ENCODE measurements around the gene MAST4. TPM values are rescaled to one million over a fixed set of nuclear protein-coding genes. Genes with fewer than 3 reads are reported as not detected.

The MAST4 gene
- polyA plus RNA-seq, 2 donors = 18.3 to 22.2 TPM

GRCh38 chr5:66828548-66829357 lies 232.6 kb downstream of the MAST4 start:
- 1% methylated on average over 21 of the region's 21 CpGs for WGBS, 2 donors
- Histone ChIP-seq H3K9me3 (ENCODE audit: control insufficient read depth in 2 of 2, insufficient read depth in 1 of 2, low read depth in 1 of 2, low read length in 1 of 2) (no peaks in the 10 kb centered on the region), H3K36me3 (ENCODE audit: control insufficient read depth in 2 of 2, insufficient read depth in 2 of 2, low read length in 1 of 2) (no peaks in the 10 kb centered on the region), H3K27ac (ENCODE audit: low read depth in 2 of 2, low read length in 1 of 2) (peak overlapping the region; percentile 76 to 81), H3K4me1 (ENCODE audit: control insufficient read depth in 2 of 2, insufficient read depth in 2 of 2, low read length in 1 of 2) (peaks cover 0 to 2% of the 10 kb centered on the region in 2 donors), H3K4me3 (ENCODE audit: low read depth in 1 of 2, low read length in 2 of 2) (peak overlapping the region; percentile 48 to 57), H3K27me3 (ENCODE audit: control insufficient read depth in 1 of 2, insufficient read depth in 2 of 2, low read length in 2 of 2) (no peaks in the 10 kb centered on the region)

DNA sequence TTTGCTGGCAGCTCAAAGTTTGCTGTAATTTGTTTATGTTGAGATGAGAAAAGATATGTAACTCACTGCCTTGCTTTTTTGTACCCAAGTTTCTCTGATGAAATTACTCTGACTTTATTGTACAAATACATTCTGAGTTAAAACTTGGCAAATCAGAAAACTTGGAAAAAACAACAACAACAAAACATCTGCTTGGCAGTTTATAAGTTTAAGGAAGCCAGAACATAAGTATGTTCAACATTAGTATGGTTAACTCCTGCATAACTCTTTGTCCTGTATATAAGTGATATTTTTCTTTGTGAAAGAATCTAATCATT lies 233.1 kb downstream of the MAST4 start:
- H3K36me3 ChIP-seq (ENCODE audit: control insufficient read depth in 2 of 2, insufficient read depth in 2 of 2, low read length in 1 of 2) = no peaks in the 10 kb centered on the region
- no peaks in the 10 kb centered on the region for H3K9me3 ChIP-seq (ENCODE audit: control insufficient read depth in 2 of 2, insufficient read depth in 1 of 2, low read depth in 1 of 2, low read length in 1 of 2)
- no peaks in the 10 kb centered on the region for H3K27me3 ChIP-seq (ENCODE audit: control insufficient read depth in 1 of 2, insufficient read depth in 2 of 2, low read length in 2 of 2)
- peak overlapping the region; percentile 76 to 81 for H3K27ac ChIP-seq (ENCODE audit: low read depth in 2 of 2, low read length in 1 of 2)
- no peaks in the 10 kb centered on the region for H3K4me1 ChIP-seq (ENCODE audit: control insufficient read depth in 2 of 2, insufficient read depth in 2 of 2, low read length in 1 of 2)
- H3K4me3 ChIP-seq (ENCODE audit: low read depth in 1 of 2, low read length in 2 of 2) = peak overlapping the region; percentile 48 to 57

DNA sequence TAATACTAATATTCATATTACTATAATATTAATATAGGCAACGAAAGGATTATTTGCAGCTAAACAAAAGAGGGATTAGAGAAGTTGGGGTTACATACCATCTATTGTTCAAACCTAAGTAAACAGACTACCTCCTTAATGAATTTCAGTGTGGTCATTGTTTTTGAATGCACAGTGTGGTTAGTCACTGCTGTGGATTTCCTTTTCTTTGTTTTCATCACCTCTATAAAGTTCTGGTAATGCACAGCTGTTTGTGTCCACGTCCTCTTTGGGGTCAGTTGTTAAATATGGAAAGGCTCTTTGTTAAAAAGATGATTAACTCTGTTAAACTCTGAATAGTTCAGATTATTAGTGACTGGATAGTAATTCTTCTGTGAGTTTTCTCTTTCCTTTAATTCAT lies 233.6 kb downstream of the MAST4 start:
- 17 to 31% methylated on average over 2 of the region's 2 CpGs for WGBS, 2 donors
- H3K9me3 ChIP-seq (ENCODE audit: control insufficient read depth in 2 of 2, insufficient read depth in 1 of 2, low read depth in 1 of 2, low read length in 1 of 2) = no peaks in the 10 kb centered on the region
- H3K27ac ChIP-seq (ENCODE audit: low read depth in 2 of 2, low read length in 1 of 2) = no peak overlapping the region
- no peaks in the 10 kb centered on the region for H3K27me3 ChIP-seq (ENCODE audit: control insufficient read depth in 1 of 2, insufficient read depth in 2 of 2, low read length in 2 of 2)
- H3K36me3 ChIP-seq (ENCODE audit: control insufficient read depth in 2 of 2, insufficient read depth in 2 of 2, low read length in 1 of 2) = no peaks in the 10 kb centered on the region
- H3K4me3 ChIP-seq (ENCODE audit: low read depth in 1 of 2, low read length in 2 of 2) = no peak overlapping the region
- no peaks in the 10 kb centered on the region for H3K4me1 ChIP-seq (ENCODE audit: control insufficient read depth in 2 of 2, insufficient read depth in 2 of 2, low read length in 1 of 2)

DNA sequence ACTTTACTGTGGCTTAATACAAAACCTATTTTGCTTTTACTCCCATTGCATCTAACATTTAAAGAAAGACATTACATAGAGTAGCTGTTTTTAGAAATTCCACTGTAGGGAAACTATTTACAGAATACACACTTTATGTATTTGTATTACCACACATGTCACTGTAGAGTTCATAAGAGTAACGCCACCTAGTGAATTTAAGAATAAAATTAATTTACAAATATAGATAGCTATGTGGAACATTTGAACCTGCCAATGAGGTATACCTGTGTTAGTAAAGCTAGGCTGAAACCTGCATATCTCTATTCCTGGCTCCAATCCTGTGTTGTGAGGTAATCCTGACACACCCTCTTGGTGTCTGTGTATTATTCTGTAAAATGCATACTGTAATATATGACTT lies 234.4 kb downstream of the MAST4 start:
- no peaks in the 10 kb centered on the region for H3K9me3 ChIP-seq (ENCODE audit: control insufficient read depth in 2 of 2, insufficient read depth in 1 of 2, low read depth in 1 of 2, low read length in 1 of 2)
- H3K36me3 ChIP-seq (ENCODE audit: control insufficient read depth in 2 of 2, insufficient read depth in 2 of 2, low read length in 1 of 2) = no peaks in the 10 kb centered on the region
- no peaks in the 10 kb centered on the region for H3K27me3 ChIP-seq (ENCODE audit: control insufficient read depth in 1 of 2, insufficient read depth in 2 of 2, low read length in 2 of 2)
- H3K4me3 ChIP-seq (ENCODE audit: low read depth in 1 of 2, low read length in 2 of 2) = no peak overlapping the region
- 26 to 34% methylated on average over 1 of the region's 1 CpG for WGBS, 2 donors
- H3K4me1 ChIP-seq (ENCODE audit: control insufficient read depth in 2 of 2, insufficient read depth in 2 of 2, low read length in 1 of 2) = no peaks in the 10 kb centered on the region
- no peak overlapping the region for H3K27ac ChIP-seq (ENCODE audit: low read depth in 2 of 2, low read length in 1 of 2)

GRCh38 chr5:66839636-66840185 lies 243.5 kb downstream of the MAST4 start:
- Histone ChIP-seq H3K4me3 (ENCODE audit: low read depth in 1 of 2, low read length in 2 of 2) (no peak overlapping the region), H3K4me1 (ENCODE audit: control insufficient read depth in 2 of 2, insufficient read depth in 2 of 2, low read length in 1 of 2) (peaks cover 0 to 3% of the 10 kb centered on the region in 2 donors), H3K27ac (ENCODE audit: low read depth in 2 of 2, low read length in 1 of 2) (no peak overlapping the region), H3K27me3 (ENCODE audit: control insufficient read depth in 1 of 2, insufficient read depth in 2 of 2, low read length in 2 of 2) (no peaks in the 10 kb centered on the region), H3K9me3 (ENCODE audit: control insufficient read depth in 2 of 2, insufficient read depth in 1 of 2, low read depth in 1 of 2, low read length in 1 of 2) (no peaks in the 10 kb centered on the region), H3K36me3 (ENCODE audit: control insufficient read depth in 2 of 2, insufficient read depth in 2 of 2, low read length in 1 of 2) (no peaks in the 10 kb centered on the region)
- 90 to 91% methylated on average over 3 of the region's 3 CpGs for WGBS, 2 donors

DNA sequence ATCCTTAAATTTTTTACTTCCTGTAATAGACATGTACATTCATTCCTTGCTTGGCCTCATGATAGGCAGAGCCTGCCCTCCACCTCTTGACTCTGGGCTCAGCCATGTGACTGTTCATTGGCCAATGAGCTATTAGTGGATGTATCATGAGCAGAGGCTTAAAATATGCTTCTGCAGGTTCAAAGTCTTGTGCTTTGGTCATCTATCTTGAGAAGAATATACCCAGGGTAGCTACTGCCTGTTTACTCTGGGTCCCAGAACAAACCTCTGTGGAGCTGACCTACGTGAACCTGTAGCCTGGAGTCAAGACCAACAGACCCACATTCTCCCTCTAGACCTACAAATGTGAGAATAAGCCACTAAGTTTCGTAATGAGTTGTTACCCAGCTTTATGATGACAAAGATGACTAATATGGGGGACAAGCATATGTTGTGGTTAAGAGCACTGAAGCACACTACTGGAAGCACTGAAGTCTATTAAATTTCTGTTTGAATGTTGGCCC lies 244.4 kb downstream of the MAST4 start:
- Histone ChIP-seq H3K36me3 (ENCODE audit: control insufficient read depth in 2 of 2, insufficient read depth in 2 of 2, low read length in 1 of 2) (no peaks in the 10 kb centered on the region), H3K4me3 (ENCODE audit: low read depth in 1 of 2, low read length in 2 of 2) (no peak overlapping the region), H3K27ac (ENCODE audit: low read depth in 2 of 2, low read length in 1 of 2) (no peak overlapping the region), H3K4me1 (ENCODE audit: control insufficient read depth in 2 of 2, insufficient read depth in 2 of 2, low read length in 1 of 2) (peaks cover 0 to 3% of the 10 kb centered on the region in 2 donors), H3K9me3 (ENCODE audit: control insufficient read depth in 2 of 2, insufficient read depth in 1 of 2, low read depth in 1 of 2, low read length in 1 of 2) (no peaks in the 10 kb centered on the region), H3K27me3 (ENCODE audit: control insufficient read depth in 1 of 2, insufficient read depth in 2 of 2, low read length in 2 of 2) (no peaks in the 10 kb centered on the region)
- WGBS, 2 donors = 77 to 81% methylated on average over 2 of the region's 2 CpGs

DNA sequence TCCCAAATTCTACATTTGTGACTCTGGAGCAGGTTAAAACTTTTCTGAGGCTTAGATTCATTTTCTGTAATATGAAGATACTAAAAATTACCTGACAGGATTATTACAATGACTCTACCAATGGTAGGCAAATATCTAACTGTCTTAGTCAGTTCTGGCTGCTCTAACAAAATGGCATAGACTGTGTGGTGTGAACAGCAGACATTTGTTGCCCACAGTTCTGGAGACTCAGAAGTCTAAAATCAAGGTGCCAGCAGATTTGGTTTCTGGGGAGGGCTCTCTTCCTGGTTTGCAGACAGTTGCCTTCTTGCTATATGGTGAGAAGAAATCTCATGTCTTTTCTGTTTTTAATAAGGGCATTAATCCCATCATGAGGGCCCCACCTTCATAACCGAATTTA lies 245.1 kb downstream of the MAST4 start:
- no peaks in the 10 kb centered on the region for H3K27me3 ChIP-seq (ENCODE audit: control insufficient read depth in 1 of 2, insufficient read depth in 2 of 2, low read length in 2 of 2)
- no peak overlapping the region for H3K4me3 ChIP-seq (ENCODE audit: low read depth in 1 of 2, low read length in 2 of 2)
- no peak overlapping the region for H3K27ac ChIP-seq (ENCODE audit: low read depth in 2 of 2, low read length in 1 of 2)
- H3K36me3 ChIP-seq (ENCODE audit: control insufficient read depth in 2 of 2, insufficient read depth in 2 of 2, low read length in 1 of 2) = no peaks in the 10 kb centered on the region
- WGBS, 2 donors = 82 to 86% methylated on average over 1 of the region's 1 CpG
- H3K4me1 ChIP-seq (ENCODE audit: control insufficient read depth in 2 of 2, insufficient read depth in 2 of 2, low read length in 1 of 2) = peaks cover 0 to 3% of the 10 kb centered on the region in 2 donors
- no peaks in the 10 kb centered on the region for H3K9me3 ChIP-seq (ENCODE audit: control insufficient read depth in 2 of 2, insufficient read depth in 1 of 2, low read depth in 1 of 2, low read length in 1 of 2)

- Histone ChIP-seq H3K4me3 (ENCODE audit: low read depth in 1 of 2, low read length in 2 of 2) (no peak overlapping the region), H3K27ac (ENCODE audit: low read depth in 2 of 2, low read length in 1 of 2) (no peak overlapping the region), H3K9me3 (ENCODE audit: control insufficient read depth in 2 of 2, insufficient read depth in 1 of 2, low read depth in 1 of 2, low read length in 1 of 2) (no peaks in the 10 kb centered on the region), H3K4me1 (ENCODE audit: control insufficient read depth in 2 of 2, insufficient read depth in 2 of 2, low read length in 1 of 2) (peaks cover 0 to 3% of the 10 kb centered on the region in 2 donors), H3K27me3 (ENCODE audit: control insufficient read depth in 1 of 2, insufficient read depth in 2 of 2, low read length in 2 of 2) (no peaks in the 10 kb centered on the region), H3K36me3 (ENCODE audit: control insufficient read depth in 2 of 2, insufficient read depth in 2 of 2, low read length in 1 of 2) (no peaks in the 10 kb centered on the region)
- WGBS, 2 donors = 92 to 96% methylated on average over 2 of the region's 2 CpGs
These were observed 246.3 kb downstream of the MAST4 start for GRCh38 chr5:66842540-66842939.

- no peak overlapping the region for H3K27ac ChIP-seq (ENCODE audit: low read depth in 2 of 2, low read length in 1 of 2)
- peaks cover 0 to 3% of the 10 kb centered on the region in 2 donors for H3K4me1 ChIP-seq (ENCODE audit: control insufficient read depth in 2 of 2, insufficient read depth in 2 of 2, low read length in 1 of 2)
- H3K27me3 ChIP-seq (ENCODE audit: control insufficient read depth in 1 of 2, insufficient read depth in 2 of 2, low read length in 2 of 2) = no peaks in the 10 kb centered on the region
- H3K9me3 ChIP-seq (ENCODE audit: control insufficient read depth in 2 of 2, insufficient read depth in 1 of 2, low read depth in 1 of 2, low read length in 1 of 2) = no peaks in the 10 kb centered on the region
- H3K36me3 ChIP-seq (ENCODE audit: control insufficient read depth in 2 of 2, insufficient read depth in 2 of 2, low read length in 1 of 2) = no peaks in the 10 kb centered on the region
- H3K4me3 ChIP-seq (ENCODE audit: low read depth in 1 of 2, low read length in 2 of 2) = no peak overlapping the region
- 70 to 76% methylated on average over 4 of the region's 4 CpGs for WGBS, 2 donors
These were observed 246.9 kb downstream of the MAST4 start for GRCh38 chr5:66843065-66843464.

Data from esophagus (tissue), 2 donors.